ENCODE measurements around the gene CPT1C. TPM values are rescaled to one million over a fixed set of nuclear protein-coding genes. Genes with fewer than 3 reads are reported as not detected.
"Not testable (repeated sequence)": the region's sequence is repeated elsewhere in the genome, so short reads cannot be mapped to it uniquely, and the experiment has no call there.

Gene CPT1C
- total RNA-seq, 2 donors from 2014 or later: 0.66 to 3.4 TPM

GRCh38 chr19:49713236-49713845, 22.4 kb downstream of the CPT1C start:
- intact Hi-C loops (cut with DNase I): no loop called here
- DNase-seq (no peak), ATAC-seq (no peak)
- Histone ChIP-seq H3K9me3 (no peaks in the 10 kb centered on the region), H3K4me3 (no peak overlapping the region), H3K4me1 (no peaks in the 10 kb centered on the region), H3K36me3 (replicated peaks in 1 of 2; ENCODE audit: insufficient read depth in 1 of 2, low read depth in 2 of 2) (no peaks in the 10 kb centered on the region), H3K27me3 (no peaks in the 10 kb centered on the region), H3K27ac (no peak overlapping the region)
- TF ChIP-seq POLR2A (IDR thresholded peaks at IDR 0.05) (no peak), CTCF (IDR thresholded peaks at IDR 0.05) (no peak)
- WGBS, 2 donors: 51 to 100% methylated on average over 1 to 8 of the region's 8 CpGs

- Histone ChIP-seq H3K27ac (no peak overlapping the region), H3K4me1 (no peaks in the 10 kb centered on the region), H3K4me3 (no peak overlapping the region), H3K36me3 (replicated peaks in 1 of 2; ENCODE audit: insufficient read depth in 1 of 2, low read depth in 2 of 2) (no peaks in the 10 kb centered on the region), H3K27me3 (no peaks in the 10 kb centered on the region), H3K9me3 (no peaks in the 10 kb centered on the region)
- TF ChIP-seq POLR2A (IDR thresholded peaks at IDR 0.05): no peak
- TF ChIP-seq CTCF (IDR thresholded peaks at IDR 0.05): no peak
- DNase-seq: no peak
- intact Hi-C loops (cut with DNase I): no loop called here
- ATAC-seq: no peak
- WGBS, 2 donors: 72 to 74% methylated on average over 3 of the region's 3 CpGs
Observed at GRCh38 chr19:49716154-49716553, 25.2 kb downstream of the CPT1C start.

- no peaks in the 10 kb centered on the region for H3K4me1 ChIP-seq
- no peaks in the 10 kb centered on the region for H3K36me3 ChIP-seq (replicated peaks in 1 of 2; ENCODE audit: insufficient read depth in 1 of 2, low read depth in 2 of 2)
- ATAC-seq (no peak), DNase-seq (no peak)
- H3K27me3 ChIP-seq: no peaks in the 10 kb centered on the region
- TF ChIP-seq CTCF (IDR thresholded peaks at IDR 0.05) (no peak), POLR2A (IDR thresholded peaks at IDR 0.05) (no peak)
- H3K9me3 ChIP-seq: no peaks in the 10 kb centered on the region
- no peak overlapping the region for H3K4me3 ChIP-seq
- intact Hi-C loops (cut with DNase I): no loop called here
- 92 to 94% methylated on average over 5 to 8 of the region's 8 CpGs for WGBS, 2 donors
- H3K27ac ChIP-seq: no peak overlapping the region
Observed at GRCh38 chr19:49718511-49718910, 27.6 kb downstream of the CPT1C start.

GRCh38 chr19:49718991-49719390, 28.1 kb downstream of the CPT1C start:
- Histone ChIP-seq H3K9me3 (no peaks in the 10 kb centered on the region), H3K27ac (no peak overlapping the region), H3K4me1 (no peaks in the 10 kb centered on the region), H3K27me3 (no peaks in the 10 kb centered on the region), H3K4me3 (no peak overlapping the region), H3K36me3 (replicated peaks in 1 of 2; ENCODE audit: insufficient read depth in 1 of 2, low read depth in 2 of 2) (no peaks in the 10 kb centered on the region)
- intact Hi-C loops (cut with DNase I): no loop called here
- 78 to 80% methylated on average over 6 of the region's 6 CpGs for WGBS, 2 donors
- DNase-seq: no peak
- no peak for TF ChIP-seq POLR2A (IDR thresholded peaks at IDR 0.05)
- TF ChIP-seq CTCF (IDR thresholded peaks at IDR 0.05): no peak
- ATAC-seq: no peak

- not testable (repeated sequence) for H3K27me3 ChIP-seq, ATAC-seq
Observed at GRCh38 chr19:49719420-49719819, 28.5 kb downstream of the CPT1C start.

More at GRCh38 chr19:49719420-49719819, 28.5 kb downstream of the CPT1C start:
- intact Hi-C loops (cut with DNase I); DNase-seq; H3K36me3 ChIP-seq (replicated peaks in 1 of 2; ENCODE audit: insufficient read depth in 1 of 2, low read depth in 2 of 2); H3K27ac ChIP-seq; H3K9me3 ChIP-seq; H3K4me1 ChIP-seq; H3K4me3 ChIP-seq: not testable (repeated sequence)
- WGBS, 2 donors: 70 to 74% methylated on average over 18 to 22 of the region's 22 CpGs

Data from body of pancreas (tissue), 4 donors.